Renal cortex interstitium (tissue), 11 donors: ENCODE measurements around the gene SLC17A4. TPM values are rescaled to one million over a fixed set of nuclear protein-coding genes. Genes with fewer than 3 reads are reported as not detected.
"Not testable (repeated sequence)": the region's sequence is repeated elsewhere in the genome, so short reads cannot be mapped to it uniquely, and the experiment has no call there.

Source experiments
- DNase-seq, 11 donors: peaks; one replicate each; pipeline ENCODE4 v3.0.0-alpha.2; 2013; ENCODE audit warnings: low read depth in 9 of 11, low spot score in 4 of 11; ENCODE audit errors: extremely low read depth in 1 of 11
- polyA plus RNA-seq, 3 donors: library from polyadenylated mRNA; unstranded; fragments of 120-200 nt; gene quantifications; one replicate each; pipeline ENCODE4 v1.2.1, GENCODE V29; 2013; ENCODE audit not compliant: insufficient read length in 3 of 3

SLC17A4 gene
- polyA plus RNA-seq, 3 donors = 1.2 to 2.5 (median 1.6) TPM

DNA sequence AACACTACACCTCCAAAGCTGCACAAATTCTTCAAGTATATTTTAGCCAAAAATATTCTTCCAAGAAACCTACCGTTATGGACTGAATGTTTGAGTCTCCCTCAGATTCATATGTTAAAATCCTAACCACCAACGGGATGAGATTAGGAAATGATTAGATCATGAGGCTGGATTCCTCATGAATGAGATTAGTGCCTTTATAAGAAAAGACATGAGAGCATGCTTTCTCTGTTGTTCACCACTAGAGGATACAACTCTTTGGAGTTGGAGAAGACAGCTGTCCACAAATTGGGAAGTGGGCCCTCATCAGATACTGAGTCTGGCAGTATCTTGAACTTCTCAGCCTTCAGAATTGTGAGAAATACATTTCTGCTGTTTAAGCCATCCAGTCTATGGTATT, 7.1 kb upstream of the SLC17A4 start:
- no peak for DNase-seq

GRCh38 chr6:25748049-25748448, 6.5 kb upstream of the SLC17A4 start:
- no peak for DNase-seq

- DNase-seq = not testable (repeated sequence)
These were observed 5.7 kb upstream of the SLC17A4 start for GRCh38 chr6:25748601-25749517.

- DNase-seq = no peak
These were observed 4.7 kb upstream of the SLC17A4 start for GRCh38 chr6:25749837-25750236.

DNA sequence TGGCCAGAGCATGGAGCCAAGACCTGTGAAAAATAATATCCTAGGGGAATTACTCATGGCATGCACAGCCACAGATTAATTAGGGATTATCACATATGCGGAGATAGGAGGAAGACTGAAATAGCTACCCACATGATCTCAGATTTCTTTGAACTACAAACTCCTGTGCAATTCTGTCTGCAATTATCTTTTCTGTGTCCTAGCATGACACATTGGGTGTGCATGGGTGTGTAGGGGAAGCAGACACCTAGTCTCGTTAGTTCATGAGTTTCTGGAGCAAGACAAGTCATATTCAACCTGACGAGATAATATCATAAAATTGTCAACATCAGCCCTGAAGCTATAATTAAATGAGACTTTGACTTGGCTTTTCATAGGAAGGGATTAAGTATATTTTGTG, 3.6 kb upstream of the SLC17A4 start:
- no peak for DNase-seq

DNA sequence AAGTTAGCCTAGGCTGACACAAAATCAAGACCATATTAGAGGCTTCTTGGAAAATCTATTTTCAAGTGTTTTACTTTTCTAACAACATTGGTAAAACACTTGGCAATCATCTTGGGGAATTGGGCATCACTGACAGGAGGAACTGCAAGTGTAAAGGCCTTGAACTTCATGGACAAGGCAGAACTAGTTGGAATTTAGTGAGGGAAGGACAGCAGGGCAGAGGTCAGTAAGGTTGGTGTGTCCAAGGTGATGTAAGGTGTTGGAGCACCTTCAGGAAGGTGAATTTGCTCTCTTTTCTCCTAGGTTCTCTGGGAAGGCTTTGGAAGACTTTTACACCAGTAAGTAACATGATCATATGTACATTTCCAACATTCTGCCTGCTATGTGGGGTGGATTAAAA, 1.5 kb upstream of the SLC17A4 start:
- no peak for DNase-seq

DNA sequence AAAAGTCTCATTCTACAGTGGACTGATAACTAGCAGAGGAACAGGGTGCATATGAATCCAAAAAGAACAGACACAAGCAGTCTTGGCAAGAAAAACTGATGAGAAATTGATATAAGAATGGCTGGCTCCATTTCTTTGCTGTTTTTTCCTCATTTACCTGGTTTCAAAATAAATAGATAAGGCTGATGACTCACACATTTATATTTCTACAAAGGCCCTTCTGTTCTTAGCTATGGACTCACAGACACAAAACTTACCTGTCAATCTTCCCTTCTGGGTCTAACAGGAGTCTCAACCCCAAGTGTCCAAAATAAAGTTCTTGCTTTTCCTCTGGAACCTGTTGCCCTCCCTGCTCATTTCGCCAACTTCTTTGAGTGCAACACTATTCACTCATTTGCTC, 941 bp downstream of the SLC17A4 start:
- no peak for DNase-seq

DNA sequence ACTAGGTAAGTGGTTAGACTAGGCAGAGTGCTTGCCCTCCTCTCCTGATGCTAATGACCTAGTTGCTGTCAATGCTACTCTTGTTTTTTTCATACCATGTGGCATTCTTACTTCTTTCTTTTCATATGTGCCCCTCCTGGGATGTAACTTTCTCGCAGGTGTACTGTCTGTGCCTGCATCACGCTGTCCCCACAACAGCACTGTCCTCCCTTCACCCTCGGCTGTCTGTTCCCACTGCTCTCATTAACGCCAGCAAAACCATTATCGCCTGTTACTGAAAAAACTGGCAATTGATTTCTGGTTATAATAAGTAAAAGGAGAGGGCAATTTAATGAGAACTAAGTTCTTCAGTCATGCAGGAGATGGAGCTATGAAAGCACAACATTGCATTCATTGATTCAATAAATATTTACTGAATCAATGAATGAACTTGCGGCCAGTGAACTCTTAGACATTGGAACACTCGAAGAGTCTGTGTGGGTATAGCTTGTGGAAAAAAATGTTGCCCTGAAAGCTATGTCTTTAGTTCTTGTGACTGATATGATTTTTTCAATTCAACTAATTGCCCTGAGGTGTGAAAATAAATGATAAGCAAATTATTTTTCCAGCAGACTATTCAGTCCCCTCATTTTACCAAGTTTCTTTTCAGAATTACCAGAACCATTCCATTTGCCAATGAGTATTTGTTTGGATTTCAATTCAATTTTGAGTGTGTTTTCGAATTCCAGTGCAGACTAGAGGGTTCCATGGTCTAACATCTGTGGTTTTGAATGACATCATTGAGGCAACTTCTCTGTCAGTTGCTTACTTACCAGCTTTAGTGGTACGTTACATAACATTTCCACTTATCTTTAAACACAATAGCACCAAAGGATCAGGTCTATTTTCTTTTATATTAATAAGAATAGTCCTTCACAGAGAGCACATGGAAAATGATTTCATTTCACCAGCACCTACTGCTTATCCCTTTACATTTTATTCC, 2.1 kb downstream of the SLC17A4 start:
- DNase-seq = no peak

- no peak for DNase-seq
These were observed 3.5 kb downstream of the SLC17A4 start for GRCh38 chr6:25757936-25758642.

DNA sequence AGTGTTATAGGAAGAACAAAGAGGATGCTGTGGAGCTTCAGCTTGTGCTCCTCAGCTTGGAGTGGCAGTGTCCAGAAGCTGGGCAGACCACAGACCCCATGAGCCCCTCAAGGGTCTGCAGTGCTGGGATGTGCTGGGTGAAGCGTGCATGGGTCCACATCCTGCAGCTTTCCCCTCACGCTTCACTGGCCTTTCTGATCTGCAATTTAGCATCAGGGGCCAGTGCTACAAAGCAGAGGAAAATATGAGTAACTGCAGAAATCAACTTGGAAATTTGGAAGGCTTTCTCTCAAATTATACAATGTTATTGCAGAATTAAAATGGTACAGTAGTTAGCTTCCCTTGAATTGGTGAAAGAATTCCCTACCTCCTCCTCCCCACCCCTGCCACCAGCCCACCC, 10.1 kb downstream of the SLC17A4 start:
- DNase-seq = no peak

DNA sequence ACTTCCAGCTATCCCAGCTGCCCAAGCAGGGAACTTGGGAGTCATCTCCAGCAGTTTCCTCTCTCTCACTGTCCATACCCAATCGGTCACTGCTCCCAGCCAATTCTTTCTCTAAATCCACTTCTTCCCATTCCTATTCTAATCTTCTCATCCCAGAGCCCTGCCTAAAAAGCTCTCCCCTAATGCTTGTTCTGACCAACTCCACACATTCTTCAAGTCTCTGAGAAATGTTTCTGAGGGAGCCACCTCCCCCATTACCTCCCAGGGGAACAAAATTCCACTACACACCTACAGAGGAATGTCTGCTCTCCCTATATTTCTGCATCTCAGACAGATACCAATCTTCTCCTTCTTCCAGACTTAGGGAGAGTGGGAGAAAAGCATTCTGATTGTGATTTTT, 14.0 kb downstream of the SLC17A4 start:
- no peak for DNase-seq

DNA sequence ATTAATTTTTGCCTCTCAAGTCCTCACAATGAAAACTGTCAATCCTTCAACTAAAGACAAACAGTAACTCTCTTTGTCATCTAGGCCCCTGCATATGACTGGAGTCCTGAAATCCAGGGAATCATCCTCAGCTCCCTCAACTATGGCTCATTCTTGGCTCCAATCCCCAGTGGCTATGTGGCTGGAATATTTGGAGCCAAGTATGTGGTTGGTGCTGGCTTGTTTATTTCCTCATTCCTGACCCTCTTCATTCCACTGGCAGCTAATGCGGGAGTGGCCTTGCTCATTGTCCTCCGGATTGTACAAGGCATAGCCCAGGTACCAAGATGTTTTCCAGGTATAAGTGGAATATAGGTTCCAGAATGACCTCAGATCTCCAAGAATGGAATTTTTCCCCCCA, 15.4 kb downstream of the SLC17A4 start:
- DNase-seq = no peak

DNA sequence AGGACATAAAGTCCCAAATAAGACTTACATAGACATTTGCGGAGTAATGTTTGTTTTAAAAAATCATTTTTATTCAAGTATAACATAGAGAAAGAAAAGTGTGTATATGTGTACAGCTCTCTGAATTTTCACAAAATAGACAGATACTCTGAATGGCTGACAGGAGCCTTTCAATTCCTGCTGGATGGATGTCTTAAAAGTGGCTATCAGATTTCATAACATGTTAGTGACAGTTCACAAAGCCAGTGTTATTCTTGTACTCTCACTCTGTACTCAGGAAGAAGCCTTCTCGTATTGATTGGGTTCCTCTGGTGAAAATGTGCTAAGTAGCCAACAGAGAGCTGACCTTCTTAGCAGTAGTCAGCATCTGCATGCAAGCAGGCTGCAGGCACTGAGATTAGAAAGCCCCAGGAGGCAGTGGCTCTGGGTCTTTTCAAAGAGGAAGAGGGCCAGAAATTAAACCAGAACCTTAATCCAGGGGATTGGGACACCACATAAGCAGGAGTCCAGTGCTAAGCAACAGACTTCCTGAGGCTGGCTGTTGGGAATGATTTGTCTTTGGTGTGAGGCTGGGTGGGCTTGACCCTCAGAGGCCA, 19.7 kb downstream of the SLC17A4 start:
- DNase-seq = no peak

DNA sequence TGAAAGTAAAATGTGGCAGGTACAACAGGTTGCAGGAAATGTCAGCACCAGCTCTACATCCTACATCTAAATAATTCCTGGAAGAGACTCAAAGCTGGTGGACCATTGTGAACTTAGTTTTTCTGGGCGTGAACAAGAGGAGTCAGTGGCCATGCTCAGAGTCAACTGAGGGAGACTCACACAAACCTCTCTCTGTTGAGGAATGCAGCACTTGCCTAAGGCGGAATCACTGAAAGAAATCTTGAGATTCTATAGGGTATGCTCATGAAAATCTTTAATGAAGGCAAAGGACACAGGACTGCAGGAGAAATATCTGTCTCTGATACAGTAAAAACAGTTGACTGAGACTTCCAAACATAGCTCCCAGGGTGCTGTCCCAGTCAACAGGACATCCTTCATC, 22.5 kb downstream of the SLC17A4 start:
- DNase-seq = no peak

- DNase-seq = no peak
These were observed 23.5 kb downstream of the SLC17A4 start for GRCh38 chr6:25777856-25778649.

- DNase-seq = no peak
These were observed 26.6 kb downstream of the SLC17A4 start for GRCh38 chr6:25781134-25781533.

GRCh38 chr6:25787428-25787827, 32.9 kb downstream of the SLC17A4 start:
- DNase-seq = no peak

DNA sequence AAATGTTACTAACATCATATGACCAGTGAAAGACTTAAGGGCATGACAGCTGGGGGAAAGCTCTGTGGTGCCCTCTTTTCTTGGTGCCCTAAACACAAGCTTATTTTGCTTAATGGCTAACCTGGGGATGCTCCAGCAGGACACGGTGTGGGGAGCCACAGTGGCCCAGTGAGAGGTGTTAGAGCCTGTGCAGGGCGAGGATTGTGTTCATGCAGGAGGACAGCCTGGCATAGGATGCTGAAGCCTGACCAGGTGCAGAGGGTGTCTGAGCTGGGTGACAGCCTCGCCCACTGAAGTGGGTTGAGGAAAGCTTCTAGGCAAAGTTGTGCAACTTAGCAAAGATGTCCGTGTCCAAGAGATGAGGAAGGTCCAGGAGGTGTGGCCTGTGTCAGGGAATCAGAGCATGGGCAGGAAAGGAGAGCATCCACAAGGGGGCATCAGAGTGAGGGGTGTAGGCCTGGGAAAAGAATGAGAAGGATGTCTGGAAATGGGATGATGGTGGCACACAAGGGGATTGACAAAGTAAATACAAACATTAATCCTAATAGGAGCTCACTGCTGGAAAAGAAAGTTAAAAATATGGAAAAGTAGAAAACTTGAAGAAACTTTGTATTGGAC, 33.9 kb downstream of the SLC17A4 start:
- no peak for DNase-seq
